Cardiac muscle cell (in vitro differentiated cells and primary cell): ENCODE measurements around the gene COMMD10. TPM values are rescaled to one million over a fixed set of nuclear protein-coding genes. Genes with fewer than 3 reads are reported as not detected.

Source experiments
- DNase-seq, 2 donors: peaks; one replicate each; pipeline versions ENCODE4 v3.0.0 to v3.0.0-alpha.2; 2010 to 2017; ENCODE audit warnings: low read depth in 1 of 2, low spot score in 1 of 2
- H3K27ac ChIP-seq: fragments of 200-600 bp; sonication (generic); 2 replicates; pipeline ENCODE4 v1.5.1; 2016
- H3K27me3 ChIP-seq: fragments of 200-600 bp; sonication (generic); 2 replicates; pipeline ENCODE4 v1.6.0; 2016; ENCODE audit warnings: control low read depth
- H3K36me3 ChIP-seq: fragments of 200-600 bp; sonication (generic); 2 replicates; pipeline ENCODE4 v1.5.1; 2016; ENCODE audit warnings: control low read depth
- H3K4me1 ChIP-seq: fragments of 200-600 bp; sonication (generic); 2 replicates; pipeline ENCODE4 v1.8.1; 2017; ENCODE audit warnings: low read depth, mild to moderate bottlenecking, mixed run types
- H3K4me3 ChIP-seq: fragments of 200-600 bp; sonication (generic); 2 replicates; pipeline ENCODE4 v1.5.1; 2016; ENCODE audit warnings: mild to moderate bottlenecking
- H3K9me3 ChIP-seq: fragments of 200-600 bp; sonication (generic); 2 replicates; pipeline ENCODE4 v1.5.1; 2017; ENCODE audit warnings: low read depth, mild to moderate bottlenecking, control low read depth
- CTCF ChIP-seq: IDR thresholded peaks from 2 replicates; pipeline ENCODE4 v1.5.1; 2012; ENCODE audit warnings: low read depth, mild to moderate bottlenecking, low read length
- polyA plus RNA-seq: library from polyadenylated mRNA; unstranded; fragments of >200 nt; fragmentation: Nextera tagmentation; extraction: Ambion mirVana; gene quantifications from 2 replicates; pipeline ENCODE4 v1.2.1, GENCODE V29; 2016
- total RNA-seq: library from RNA; depleted of rRNA; stranded (reverse); fragments of >200 nt; gene quantifications from 2 replicates; pipeline ENCODE4 v1.2.3, GENCODE V29; 2016

The COMMD10 gene
- total and polyA plus RNA-seq, 2 experiments from 2014 or later: 23.4 to 58.8 TPM

- H3K36me3 ChIP-seq: no peaks in the 10 kb centered on the region
- no peaks in the 10 kb centered on the region for H3K4me1 ChIP-seq
- DNase-seq: peak in 1 of 2 donors; percentile 61
- no peak overlapping the region for H3K27ac ChIP-seq
- H3K9me3 ChIP-seq: no peaks in the 10 kb centered on the region
- H3K27me3 ChIP-seq: no peaks in the 10 kb centered on the region
- no peak overlapping the region for H3K4me3 ChIP-seq
- no peak for TF ChIP-seq CTCF
Observed at GRCh38 chr5:116063950-116064349, 20.9 kb upstream of the COMMD10 start.

GRCh38 chr5:116068028-116068632 lies 16.7 kb upstream of the COMMD10 start:
- H3K36me3 ChIP-seq: no peaks in the 10 kb centered on the region
- H3K27me3 ChIP-seq: no peaks in the 10 kb centered on the region
- H3K4me1 ChIP-seq: no peaks in the 10 kb centered on the region
- no peak overlapping the region for H3K27ac ChIP-seq
- no peak overlapping the region for H3K4me3 ChIP-seq
- peak; percentile 66 for TF ChIP-seq CTCF
- peak; percentile 76 to 79 for DNase-seq
- no peaks in the 10 kb centered on the region for H3K9me3 ChIP-seq

- Histone ChIP-seq H3K36me3 (no peaks in the 10 kb centered on the region), H3K4me1 (no peaks in the 10 kb centered on the region), H3K9me3 (no peaks in the 10 kb centered on the region), H3K27me3 (no peaks in the 10 kb centered on the region), H3K4me3 (no peak overlapping the region), H3K27ac (no peak overlapping the region)
- TF ChIP-seq CTCF: no peak
- no peak for DNase-seq
Observed at GRCh38 chr5:116071211-116071610, 13.6 kb upstream of the COMMD10 start.

GRCh38 chr5:116075191-116075831 lies 9.5 kb upstream of the COMMD10 start:
- no peak for DNase-seq
- H3K4me1 ChIP-seq: no peaks in the 10 kb centered on the region

GRCh38 chr5:116076496-116076895 lies 8.3 kb upstream of the COMMD10 start:
- Histone ChIP-seq H3K4me3 (no peak overlapping the region), H3K27ac (no peak overlapping the region), H3K9me3 (no peaks in the 10 kb centered on the region), H3K27me3 (no peaks in the 10 kb centered on the region), H3K36me3 (no peaks in the 10 kb centered on the region), H3K4me1 (no peaks in the 10 kb centered on the region)
- no peak for TF ChIP-seq CTCF
- DNase-seq: no peak

More at GRCh38 chr5:116075191-116075831, 9.5 kb upstream of the COMMD10 start:
- no peak for TF ChIP-seq CTCF
- Histone ChIP-seq H3K4me3 (no peak overlapping the region), H3K36me3 (no peaks in the 10 kb centered on the region), H3K27me3 (no peaks in the 10 kb centered on the region), H3K27ac (no peak overlapping the region), H3K9me3 (no peaks in the 10 kb centered on the region)
